GM18861 (cell line): ENCODE measurements around the gene ZNF839.
A peak's percentile ranks its signal among the peaks of the same experiment; 100 is the strongest.
"Not testable (repeated sequence)": the region's sequence is repeated elsewhere in the genome, so short reads cannot be mapped to it uniquely, and the experiment has no call there.

Experiments used
- ATAC-seq: cut with Tn5 transposase; IDR thresholded peaks from one replicate; pipeline ENCODE4 v1.9.1; 2021; ENCODE audit not compliant: unreplicated experiment

Gene ZNF839

DNA sequence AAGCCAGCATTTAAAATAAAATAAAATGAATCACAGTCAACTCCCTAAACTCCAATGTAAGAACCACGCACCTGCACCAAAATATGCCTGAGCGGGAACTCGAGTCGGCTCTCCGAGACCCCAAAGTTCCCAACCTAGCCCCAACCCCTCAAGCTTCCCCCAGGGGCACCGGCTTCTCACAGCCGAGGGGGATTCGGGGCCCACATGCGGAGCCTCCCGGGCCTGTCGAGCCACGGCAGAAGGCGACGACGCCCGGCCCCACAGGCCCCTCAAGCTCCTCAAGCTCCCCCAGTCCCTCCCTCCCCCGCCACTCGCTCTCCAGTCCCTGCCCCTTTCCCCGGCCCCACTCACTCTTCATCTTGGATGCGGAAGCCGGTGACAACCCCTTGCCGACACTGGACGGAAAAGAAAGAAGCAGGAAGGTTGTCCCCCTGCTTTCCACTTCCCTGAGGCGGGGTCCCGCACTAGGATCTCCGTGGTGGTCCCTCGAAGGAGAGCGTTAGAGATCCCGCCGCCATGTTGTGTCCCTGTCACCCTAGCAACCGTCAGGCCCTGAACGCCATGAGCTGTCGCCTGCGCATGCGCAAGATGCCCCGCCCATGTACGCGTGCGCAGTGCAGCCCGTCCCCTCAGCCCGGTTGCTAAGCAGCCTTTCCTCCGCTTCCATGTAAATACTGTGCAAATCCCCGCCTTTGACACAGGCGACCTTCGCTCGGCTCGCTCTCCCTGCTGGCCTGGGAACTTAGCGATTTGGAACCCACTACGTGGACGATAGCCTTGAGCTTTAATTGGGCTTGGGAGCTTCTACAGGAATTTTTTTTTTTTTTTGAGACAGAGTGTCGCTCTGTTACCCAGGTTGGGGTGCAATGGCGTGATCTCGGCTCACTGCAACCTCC, 14.7 kb upstream of the ZNF839 start, which contains the start of gene MOK:
MOK (minus strand) TSS at position 554 of the 896 bp plus-strand sequence; CDS start at position 358, 196 bp downstream.
- ATAC-seq, result peak; percentile 87

DNA sequence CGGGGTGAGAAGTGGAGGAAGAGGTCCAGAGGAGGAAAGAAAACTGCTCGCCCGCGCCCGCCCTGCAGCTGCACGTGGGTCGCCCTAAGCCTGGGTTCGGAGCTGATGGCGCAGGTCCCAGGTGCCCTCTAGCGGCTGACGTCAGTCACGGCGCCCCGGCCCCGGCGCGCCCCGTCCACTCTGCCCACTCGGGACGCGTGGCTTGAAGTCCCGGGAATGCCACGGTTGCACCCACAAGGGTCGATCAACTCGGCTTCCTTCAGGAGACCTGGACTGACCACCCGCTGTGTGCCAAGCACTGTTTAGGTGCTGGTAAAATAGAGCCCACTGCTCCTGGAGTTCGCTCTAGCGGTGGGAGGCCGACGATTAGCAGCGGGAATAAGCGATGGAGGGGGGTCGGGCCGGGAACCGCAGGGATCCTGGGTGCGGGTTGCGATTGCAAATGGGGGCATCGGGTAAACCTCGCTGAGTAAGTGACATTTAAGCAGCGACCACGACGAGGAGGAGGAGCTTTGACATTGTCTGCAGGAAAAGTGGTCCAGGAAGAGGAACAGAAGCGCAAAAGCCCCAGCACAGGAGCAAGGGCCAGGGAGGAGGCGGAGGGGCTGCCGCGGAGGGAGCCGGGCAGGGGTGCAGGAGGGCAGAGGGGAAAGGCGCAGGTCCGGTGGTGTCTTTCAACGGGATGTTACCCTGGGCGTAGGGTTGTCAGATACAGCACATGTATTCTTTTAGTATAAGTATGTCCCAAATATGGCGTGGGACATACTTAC, 5.1 kb upstream of the ZNF839 start:
- peak; percentile 41 for ATAC-seq

GRCh38 chr14:102315121-102315520, 4.4 kb upstream of the ZNF839 start:
- no peak for ATAC-seq

- ATAC-seq, result no peak
Measured at GRCh38 chr14:102316338-102316742, 3.2 kb upstream of the ZNF839 start.

DNA sequence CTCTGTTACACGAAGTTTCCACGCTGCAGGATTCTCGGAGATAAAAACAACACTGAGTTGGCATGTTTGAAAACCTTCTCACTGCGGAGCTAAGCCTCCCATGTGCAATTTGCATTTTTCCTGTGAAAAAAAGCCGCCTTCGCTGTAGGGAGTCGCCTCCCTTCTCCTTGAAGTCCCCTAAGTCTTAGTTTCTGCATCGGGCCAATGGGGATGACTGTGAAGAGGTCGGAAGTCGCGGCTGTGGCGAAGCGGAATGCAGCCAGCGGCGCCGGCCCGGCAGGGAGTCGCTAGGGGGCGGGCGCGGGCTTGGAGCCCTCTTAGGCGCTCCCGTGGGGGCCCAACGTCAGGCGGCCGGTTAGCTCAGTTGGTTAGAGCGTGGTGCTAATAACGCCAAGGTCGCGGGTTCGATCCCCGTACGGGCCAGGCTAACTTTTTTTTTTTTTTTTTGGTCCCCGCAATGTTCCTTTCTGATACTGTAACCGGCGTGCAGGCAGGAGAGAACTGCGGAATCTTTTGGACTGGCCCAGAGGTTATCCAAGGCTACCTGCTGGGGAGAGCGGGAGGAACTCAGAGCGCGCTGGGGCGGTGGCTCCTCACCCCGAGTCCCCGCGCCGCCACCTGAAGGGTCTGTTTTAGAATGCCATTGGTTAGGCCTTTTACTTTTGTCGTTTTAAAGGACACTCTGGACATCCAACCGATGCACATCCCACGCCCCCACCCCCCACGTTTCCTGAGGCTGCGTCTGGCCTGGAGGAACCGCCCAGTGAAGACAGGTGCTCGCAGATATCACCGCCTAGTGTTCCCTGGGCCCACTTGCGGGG, 2.6 kb upstream of the ZNF839 start:
- ATAC-seq, result peak; percentile 62

DNA sequence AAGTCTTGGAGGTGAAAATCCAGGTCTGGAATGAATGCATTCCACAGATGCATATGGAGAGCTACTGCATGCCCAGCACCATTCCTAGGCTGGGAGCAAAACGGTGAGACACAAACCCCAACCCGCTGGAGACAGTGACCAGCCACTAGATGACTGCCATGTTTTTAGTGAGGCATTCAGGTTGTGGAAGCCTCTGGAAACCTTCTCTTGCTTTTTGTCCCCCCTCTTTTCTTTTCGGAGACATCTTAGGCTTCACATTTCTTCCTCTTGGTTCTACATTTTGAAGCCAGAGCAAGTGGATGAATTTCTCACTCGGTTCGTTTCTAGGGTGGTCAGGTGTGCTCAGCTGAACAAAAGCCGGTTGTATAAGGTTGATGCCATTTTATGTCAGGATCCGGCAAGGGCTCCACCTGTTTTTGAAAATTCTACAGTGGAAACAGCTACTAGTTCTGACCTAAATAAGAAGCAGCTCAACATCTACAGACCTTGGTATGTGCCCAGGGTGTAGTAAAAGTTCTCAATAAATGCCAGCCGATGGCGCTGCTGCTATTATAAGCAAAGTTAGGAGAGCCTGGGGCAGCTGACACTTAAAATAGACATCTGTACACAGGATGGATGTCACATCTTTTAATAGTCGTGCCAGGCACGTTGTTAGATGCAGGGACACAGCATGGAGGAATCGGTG, 1.8 kb upstream of the ZNF839 start:
- ATAC-seq, result no peak

DNA sequence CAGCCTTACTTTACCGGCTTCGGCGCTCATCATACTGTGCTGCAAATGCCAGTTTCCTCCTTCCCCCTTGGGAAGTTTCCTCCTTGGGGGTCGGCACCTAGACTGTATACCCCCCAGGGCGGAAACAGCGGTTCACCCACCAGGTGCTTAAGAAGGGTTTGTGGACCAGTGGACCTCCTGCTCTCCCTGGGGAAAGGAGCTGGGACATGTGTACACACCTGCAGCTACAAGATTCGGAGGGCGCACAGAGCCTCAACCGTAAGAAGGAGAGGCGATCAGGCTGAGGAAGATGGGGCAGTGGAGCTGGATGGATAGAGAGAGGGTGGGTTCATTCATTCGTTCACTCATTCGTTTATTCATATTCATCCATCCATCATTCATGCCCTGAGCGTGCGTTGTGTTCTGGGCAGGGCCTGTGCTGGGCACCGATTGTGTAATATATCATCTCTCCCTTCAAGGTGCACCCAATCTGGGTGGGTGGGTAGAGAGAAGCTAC, 717 bp upstream of the ZNF839 start:
- no peak for ATAC-seq

DNA sequence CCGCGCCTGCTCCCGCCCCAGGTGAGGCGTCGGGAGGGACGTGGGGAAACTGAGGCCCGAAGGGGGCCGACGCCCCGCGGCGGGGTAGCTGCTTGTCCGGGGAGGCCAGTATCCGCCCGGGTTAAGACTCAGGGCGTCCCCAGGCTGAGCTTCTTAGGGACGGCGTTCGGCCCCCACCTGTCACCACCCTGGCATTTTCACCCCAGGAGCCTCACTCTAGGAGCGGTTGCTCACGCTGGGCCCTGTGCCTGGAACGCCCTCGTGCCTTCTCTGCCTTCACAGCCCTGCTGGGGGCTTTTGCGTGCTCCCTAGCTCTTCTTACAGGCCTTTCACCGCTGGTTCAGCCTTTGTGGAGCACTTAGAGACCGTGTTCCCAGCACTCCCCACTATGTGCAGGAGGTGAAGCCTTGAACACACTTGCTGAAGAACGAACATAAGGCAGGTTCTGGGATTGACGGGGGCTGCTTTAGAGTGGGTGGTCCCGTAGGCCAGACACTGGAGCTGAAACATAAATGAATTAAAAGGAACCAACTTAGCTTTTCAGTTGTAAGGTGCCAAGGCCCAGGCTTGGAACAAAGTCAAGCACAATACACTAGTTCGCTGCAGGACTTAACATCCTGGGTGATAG, 601 bp downstream of the ZNF839 start:
- ATAC-seq, result peak; percentile 9

- no peak for ATAC-seq
Measured at GRCh38 chr14:102320671-102321455, 1.3 kb downstream of the ZNF839 start.

DNA sequence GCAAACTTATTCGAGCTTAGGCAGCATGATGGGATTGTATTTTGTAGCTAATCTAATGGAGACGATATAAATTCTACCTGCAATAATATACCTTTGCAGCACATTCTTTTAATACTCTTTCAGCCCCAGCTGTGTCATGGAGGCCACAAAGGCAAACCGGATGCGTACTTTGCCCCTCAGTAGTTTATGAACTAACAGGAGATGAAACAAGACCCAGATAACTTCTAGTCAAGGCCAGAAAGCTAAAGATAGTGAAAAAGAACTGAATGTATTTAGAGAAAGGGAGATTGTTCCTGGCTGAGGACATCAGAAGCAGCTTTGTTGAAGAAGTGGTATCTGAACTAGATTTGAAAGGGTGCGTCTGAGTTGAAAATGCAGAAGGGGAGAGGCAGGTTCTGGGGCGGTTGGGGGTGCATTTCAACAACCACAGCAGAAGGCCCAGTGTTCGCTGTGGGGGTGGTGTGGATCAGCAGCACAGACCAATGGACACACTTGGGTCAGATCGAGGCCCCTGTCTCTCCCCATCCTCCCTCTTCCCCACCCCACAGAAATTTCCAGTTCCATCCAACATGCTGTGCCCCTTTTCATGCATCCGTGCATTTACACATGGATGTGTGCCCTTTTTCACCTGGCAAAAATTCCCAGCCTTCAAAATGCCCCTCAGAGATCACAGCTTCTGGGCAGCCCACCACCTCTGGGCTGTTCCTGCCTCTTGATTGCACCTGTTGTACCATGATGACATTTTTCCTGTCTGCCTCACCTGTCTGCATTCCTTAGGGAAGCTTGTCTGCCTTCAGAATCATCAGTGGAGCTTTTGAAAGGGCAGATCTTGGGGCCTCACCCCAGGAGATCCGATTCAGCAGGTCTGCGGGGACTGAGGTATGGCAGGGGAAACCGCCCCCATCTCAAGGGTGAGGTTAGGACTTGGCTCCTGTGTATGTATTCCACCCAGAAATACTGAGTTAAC, 2.2 kb downstream of the ZNF839 start:
- no peak for ATAC-seq

DNA sequence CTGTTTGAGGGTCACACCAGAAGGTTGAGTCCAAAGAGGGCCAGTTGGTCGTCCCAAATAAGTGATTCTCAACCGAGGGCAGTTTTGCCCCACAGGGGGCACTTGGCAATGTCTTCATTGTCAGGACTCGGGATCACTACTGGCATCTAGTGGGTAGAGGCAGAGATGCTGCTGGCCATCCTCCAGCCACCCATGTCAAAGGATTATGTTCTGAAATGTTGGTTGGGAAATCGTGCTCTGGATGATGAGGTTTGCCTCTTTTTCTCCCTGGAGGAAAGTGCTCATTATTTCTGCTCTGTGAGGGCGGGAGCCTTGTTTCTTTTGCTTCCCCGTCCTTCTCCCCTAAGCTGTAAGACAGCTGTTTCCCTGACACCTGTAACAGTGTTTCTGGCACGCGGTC, 3.6 kb downstream of the ZNF839 start:
- no peak for ATAC-seq

- no peak for ATAC-seq
Measured at GRCh38 chr14:102325791-102326345, 6.3 kb downstream of the ZNF839 start.

GRCh38 chr14:102326583-102326982, 7.0 kb downstream of the ZNF839 start:
- ATAC-seq, result no peak

DNA sequence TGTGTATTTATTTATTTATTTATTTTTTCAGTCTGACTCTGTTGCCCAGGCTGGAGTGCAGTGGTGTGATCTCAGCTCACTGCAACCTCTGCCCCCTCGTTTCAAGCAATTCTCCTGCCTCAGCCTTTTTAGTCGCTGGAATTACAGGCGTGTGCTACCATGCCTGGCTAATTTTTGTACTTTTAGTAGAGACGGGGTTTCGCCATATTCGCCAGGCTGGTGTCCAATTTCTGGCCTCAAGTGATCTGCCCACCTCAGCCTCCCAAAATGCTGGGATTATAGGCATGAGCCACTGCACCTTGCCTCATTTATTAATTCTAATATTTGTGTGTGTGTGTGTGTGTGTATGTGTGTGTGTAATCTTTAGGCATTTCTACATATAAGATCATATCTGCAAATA, 9.8 kb downstream of the ZNF839 start:
- ATAC-seq, result not testable (repeated sequence)

DNA sequence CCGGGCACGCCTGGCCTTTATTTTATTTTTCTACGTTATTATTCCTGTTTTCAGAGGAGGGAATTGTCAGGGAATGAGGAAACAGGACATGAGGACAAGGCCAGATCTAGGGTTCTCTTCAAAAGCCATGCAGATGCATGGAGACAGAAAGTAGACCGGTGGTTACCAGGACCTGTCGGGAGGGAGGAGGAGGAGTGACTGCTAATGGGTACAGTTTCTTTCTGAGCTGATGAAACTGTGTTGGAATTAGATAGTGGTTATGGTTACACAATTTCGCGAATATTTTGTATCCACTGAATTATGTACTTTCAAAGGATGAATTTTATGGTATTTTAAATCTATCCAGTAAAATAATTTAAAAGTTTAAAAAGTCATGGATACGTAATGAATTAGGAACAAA, 11.3 kb downstream of the ZNF839 start:
- no peak for ATAC-seq

DNA sequence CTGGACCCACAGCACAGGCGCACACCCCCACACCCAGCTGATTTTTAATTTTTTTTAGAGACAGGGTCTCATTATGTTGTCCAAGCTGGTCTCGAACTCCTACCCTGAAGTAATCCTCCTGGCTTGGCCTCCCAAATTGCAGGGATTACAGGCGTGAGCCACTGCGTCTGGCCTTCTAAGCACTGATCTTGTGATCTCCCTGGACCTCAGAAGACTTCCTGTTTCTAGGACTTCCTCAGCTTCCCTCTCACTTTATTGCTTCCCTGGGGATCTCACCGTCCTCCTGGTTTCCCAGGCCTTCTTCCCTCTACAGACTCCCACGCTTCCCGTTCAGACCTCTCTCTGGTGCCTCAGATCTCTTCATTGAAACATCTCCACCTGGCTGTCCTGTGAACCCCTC, 13.8 kb downstream of the ZNF839 start:
- ATAC-seq, result no peak

DNA sequence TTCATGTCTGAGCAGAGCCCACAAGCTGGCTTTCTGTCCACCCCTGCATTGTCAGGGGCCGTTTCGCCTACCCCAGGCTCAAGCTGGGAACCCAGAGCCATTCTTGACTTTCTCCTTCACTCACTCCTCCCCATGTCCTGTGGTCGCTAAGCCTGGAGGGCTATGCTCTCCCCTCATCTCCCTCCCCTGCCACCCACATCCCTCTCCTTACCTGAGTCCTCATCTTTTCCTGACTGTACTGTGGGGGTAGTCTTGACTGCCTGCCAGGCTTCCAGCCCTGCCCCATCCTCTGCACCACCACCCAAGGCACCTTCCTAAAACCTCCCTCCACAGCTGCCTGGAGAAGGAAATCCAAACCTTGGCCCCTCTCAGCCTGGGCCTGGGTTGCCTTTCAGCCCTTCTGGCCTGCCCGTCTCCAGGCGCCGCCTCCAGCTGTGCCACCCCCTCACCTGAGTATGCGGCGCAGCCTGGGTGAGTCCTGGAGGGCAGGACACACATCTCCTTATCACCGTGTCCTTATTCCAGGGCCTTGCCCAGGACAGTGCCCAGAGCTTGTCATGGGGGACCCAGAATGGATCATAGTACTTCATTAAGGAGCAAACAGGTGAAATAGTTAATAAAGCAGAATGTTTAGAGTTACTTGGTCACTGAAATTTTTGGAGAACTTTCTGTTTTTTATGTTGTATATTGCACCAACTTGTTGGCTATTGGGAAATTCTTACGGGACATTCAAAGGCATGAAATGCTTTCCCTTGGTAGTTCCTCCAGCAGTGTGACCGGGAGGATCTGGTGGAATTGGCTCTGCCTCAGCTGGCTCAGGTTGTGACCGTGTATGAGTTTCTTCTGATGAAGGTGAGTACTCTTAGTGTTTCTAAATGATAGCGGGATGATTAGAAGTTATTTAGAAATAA, 14.5 kb downstream of the ZNF839 start:
- no peak for ATAC-seq
